Measurements from ENCODE around the gene ITGB1. TPM values are rescaled to one million over a fixed set of nuclear protein-coding genes. Genes with fewer than 3 reads are reported as not detected.

ITGB1 gene
- 10 to 100 TPM; 82.4 to 82.9 TPM for total RNA-seq
- polyA plus RNA-seq (2013, experiment 1 of 2): 395 TPM
- 359 TPM for polyA plus RNA-seq (2013, experiment 2 of 2)
- total RNA-seq: 82.9 to 838 (median 311) reads per million in 172 experiments

DNA sequence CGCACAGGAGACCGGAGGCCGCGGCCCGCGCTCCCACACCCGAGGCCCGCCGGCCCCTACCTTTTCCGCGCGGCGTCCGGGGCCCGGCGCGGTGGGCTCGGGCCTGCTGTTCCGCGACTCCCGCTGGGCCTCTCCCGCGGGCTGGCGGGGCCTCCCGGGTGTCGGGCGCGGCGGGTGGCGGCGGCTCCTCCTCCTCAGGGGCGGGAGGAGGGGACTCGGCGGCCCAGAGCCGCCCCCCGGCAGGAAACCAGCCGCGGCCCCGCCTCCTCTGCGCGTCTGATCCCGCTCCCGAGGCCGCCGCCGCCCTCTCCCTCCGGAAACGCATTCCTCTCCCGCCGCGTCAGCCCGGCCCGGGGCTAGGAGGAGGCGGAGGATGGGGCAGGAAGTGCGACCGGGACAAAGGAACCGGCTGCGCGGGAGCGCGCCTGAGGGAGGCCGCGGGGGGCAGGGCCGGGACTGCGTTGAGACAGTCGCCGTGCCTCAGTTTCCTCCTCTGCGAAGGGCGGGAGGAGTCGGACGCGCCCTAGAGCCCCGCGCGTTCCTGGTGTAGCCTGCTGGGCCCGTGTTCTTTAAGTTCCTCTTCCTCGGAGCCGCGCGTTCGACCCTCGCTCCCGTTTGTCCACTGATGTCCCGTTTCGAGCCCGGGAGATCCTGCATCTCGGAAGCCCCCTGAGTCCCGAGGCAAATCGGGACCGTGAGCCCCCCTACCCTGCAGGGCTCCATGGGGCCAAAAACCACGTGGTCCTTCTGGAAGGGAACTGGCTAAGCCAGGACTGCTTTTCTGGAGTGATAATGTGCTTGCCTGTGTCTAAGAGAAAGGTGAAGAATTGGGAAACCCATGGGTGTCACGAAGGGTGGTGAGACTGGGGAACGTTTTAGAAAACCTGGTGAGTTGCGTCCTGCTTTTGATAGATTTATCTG, at the start of gene ITGB1:
ITGB1 (minus strand) TSS at position 146 of the 921 bp plus-strand sequence. CDS start 22,672 bp downstream, outside the sequence.
- peak within 1 kb of the TSS; percentile 93 for H3K4me3 ChIP-seq (ENCODE audit: low read length)

DNA sequence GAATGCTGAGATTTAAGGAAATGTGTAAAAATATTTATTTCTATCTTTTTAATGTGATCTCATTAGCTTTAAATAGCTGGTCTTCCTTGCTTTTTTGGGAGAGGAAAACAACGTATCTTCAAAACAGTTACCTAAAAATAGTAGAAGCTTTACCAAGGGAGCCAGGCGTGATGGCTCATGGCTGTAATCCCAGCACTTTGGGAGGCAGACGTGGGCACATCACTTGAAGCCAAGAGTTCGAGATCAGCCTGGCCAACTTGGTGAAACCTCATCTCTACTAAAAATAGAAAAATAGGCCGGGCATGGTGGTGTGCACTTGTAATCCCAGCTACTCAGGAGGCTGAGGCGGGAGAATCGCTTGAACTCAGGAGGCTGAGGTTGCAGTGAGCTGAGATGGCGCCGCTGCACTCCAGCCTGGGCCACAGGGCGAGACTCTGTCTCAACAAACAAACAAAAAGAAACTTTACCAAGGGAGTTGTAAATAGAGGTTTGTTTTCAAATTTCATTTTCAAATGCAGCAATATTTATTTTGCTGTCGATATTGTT, 48.4 kb upstream of the ITGB1 start:
- TF ChIP-seq, protein P1, sequence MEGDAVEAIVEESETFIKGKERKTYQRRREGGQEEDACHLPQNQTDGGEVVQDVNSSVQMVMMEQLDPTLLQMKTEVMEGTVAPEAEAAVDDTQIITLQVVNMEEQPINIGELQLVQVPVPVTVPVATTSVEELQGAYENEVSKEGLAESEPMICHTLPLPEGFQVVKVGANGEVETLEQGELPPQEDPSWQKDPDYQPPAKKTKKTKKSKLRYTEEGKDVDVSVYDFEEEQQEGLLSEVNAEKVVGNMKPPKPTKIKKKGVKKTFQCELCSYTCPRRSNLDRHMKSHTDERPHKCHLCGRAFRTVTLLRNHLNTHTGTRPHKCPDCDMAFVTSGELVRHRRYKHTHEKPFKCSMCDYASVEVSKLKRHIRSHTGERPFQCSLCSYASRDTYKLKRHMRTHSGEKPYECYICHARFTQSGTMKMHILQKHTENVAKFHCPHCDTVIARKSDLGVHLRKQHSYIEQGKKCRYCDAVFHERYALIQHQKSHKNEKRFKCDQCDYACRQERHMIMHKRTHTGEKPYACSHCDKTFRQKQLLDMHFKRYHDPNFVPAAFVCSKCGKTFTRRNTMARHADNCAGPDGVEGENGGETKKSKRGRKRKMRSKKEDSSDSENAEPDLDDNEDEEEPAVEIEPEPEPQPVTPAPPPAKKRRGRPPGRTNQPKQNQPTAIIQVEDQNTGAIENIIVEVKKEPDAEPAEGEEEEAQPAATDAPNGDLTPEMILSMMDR (IDR thresholded peaks at IDR 0.05): no peak
- no peaks in the 10 kb centered on the region for H3K9me3 Mint-ChIP-seq
- peaks cover 40% of the 10 kb centered on the region for H3K4me1 Mint-ChIP-seq (ENCODE audit: low read depth)
- Histone ChIP-seq H3K27me3 (ENCODE audit: control insufficient read depth in 1 of 2, insufficient read depth in 2 of 2, low read length in 2 of 2) (no peaks in the 10 kb centered on the region), H3K9me3 (ENCODE audit: control insufficient read depth in 1 of 2, insufficient read depth in 1 of 2, low read length in 2 of 2) (no peaks in the 10 kb centered on the region), H3K27ac (ENCODE audit: low read depth in 1 of 2, low read length in 2 of 2) (peak overlapping the region in 1 of 2 donors; percentile 24), H3K36me3 (ENCODE audit: insufficient read depth, low read length) (no peaks in the 10 kb centered on the region), H3K4me3 (ENCODE audit: low read length) (no peak overlapping the region), H3K4me1 (ENCODE audit: insufficient read depth, low read length) (peaks cover 44% of the 10 kb centered on the region)
- ChIA-PET POLR2A (interaction anchor here (1.0 kb wide), 1 partner anchor 26 kb away, joined by 4 read pairs; no protein-coding TSS in a partner anchor), CTCF (interaction anchor here (1.1 kb wide), 1 partner anchor 75 kb away, joined by 3 read pairs; no protein-coding TSS in a partner anchor)
- DNase-seq: no peak
- H3K4me3 Mint-ChIP-seq: no peak overlapping the region
- no peak for ATAC-seq (ENCODE audit: poor library complexity)
- no peak overlapping the region for H3K27ac Mint-ChIP-seq
- H3K36me3 Mint-ChIP-seq (ENCODE audit: low read depth): no peaks in the 10 kb centered on the region
- peaks cover 6% of the 10 kb centered on the region for H3K27me3 Mint-ChIP-seq
- intact Hi-C loops (cut with DNase I, micrococcal nuclease): loop anchor here (5.0 to 10.0 kb wide), 4 partner anchors 69 to 819 kb away; no protein-coding TSS in a partner anchor

More for the DNA sequence above, at the start of gene ITGB1:
- H3K36me3 Mint-ChIP-seq (ENCODE audit: low read depth): peaks cover 22% of the 10 kb centered on the region
- peak within 1 kb of the TSS; percentile 89 for H3K27ac Mint-ChIP-seq
- Histone ChIP-seq H3K27ac (ENCODE audit: low read depth in 1 of 2, low read length in 2 of 2) (peak within 1 kb of the TSS; percentile 60 to 67), H3K36me3 (ENCODE audit: insufficient read depth, low read length) (no peaks in the 10 kb centered on the region), H3K9me3 (ENCODE audit: control insufficient read depth in 1 of 2, insufficient read depth in 1 of 2, low read length in 2 of 2) (no peaks in the 10 kb centered on the region), H3K27me3 (ENCODE audit: control insufficient read depth in 1 of 2, insufficient read depth in 2 of 2, low read length in 2 of 2) (no peaks in the 10 kb centered on the region), H3K4me1 (ENCODE audit: insufficient read depth, low read length) (peaks cover 29% of the 10 kb centered on the region)
- intact Hi-C loops (cut with DNase I, micrococcal nuclease): loop anchor here (2.0 to 10.0 kb wide), 4 partner anchors 22 to 574 kb away; no protein-coding TSS in a partner anchor
- H3K9me3 Mint-ChIP-seq: no peaks in the 10 kb centered on the region
- no peaks in the 10 kb centered on the region for H3K27me3 Mint-ChIP-seq
- TF ChIP-seq, protein P1 (IDR thresholded peaks at IDR 0.05): no peak
- H3K4me3 Mint-ChIP-seq: peak within 1 kb of the TSS; percentile 90
- peak; percentile 68 to 92 (median 80) for DNase-seq
- peak; percentile 89 for ATAC-seq (ENCODE audit: poor library complexity)
- ChIA-PET POLR2A (interaction anchor here (1.2 to 1.9 kb wide), 4 partner anchors 17 to 580 kb away, joined by 4 to 10 read pairs (median 6); no protein-coding TSS in a partner anchor), CTCF (no interaction called here)
- H3K4me1 Mint-ChIP-seq (ENCODE audit: low read depth): peaks cover 54% of the 10 kb centered on the region
